H1 (cell line): Measurements from ENCODE around the gene VAV2. TPM values are rescaled to one million over a fixed set of nuclear protein-coding genes. Genes with fewer than 3 reads are reported as not detected.

Experiments
- CREB1 ChIP-seq: IDR thresholded peaks from 2 replicates; pipeline ENCODE4 v1.6.1; 2012; ENCODE audit warnings: inconsistent platforms
- FOSL1 ChIP-seq: IDR thresholded peaks from 2 replicates; pipeline ENCODE4 v1.6.1; 2011; ENCODE audit warnings: mild to moderate bottlenecking, low read depth, low read length, moderate library complexity; ENCODE audit not compliant: insufficient read depth
- HDAC6 ChIP-seq: IDR thresholded peaks from one replicate; pipeline ENCODE4 v1.7.1; 2012; ENCODE audit warnings: low read depth, mild to moderate bottlenecking, inconsistent platforms, low read length, moderate library complexity
- TAF1 ChIP-seq: IDR thresholded peaks from 2 replicates; pipeline ENCODE4 v1.6.1; 2011; ENCODE audit warnings: mild to moderate bottlenecking, low read depth, low read length
- TCF12 ChIP-seq: IDR thresholded peaks from 2 replicates; pipeline ENCODE4 v1.6.1; 2011; ENCODE audit warnings: low read depth, mild to moderate bottlenecking, low read length
- YY1 ChIP-seq: IDR thresholded peaks from 2 replicates; pipeline ENCODE4 v1.6.1; 2011; ENCODE audit warnings: low read depth, mild to moderate bottlenecking, low read length
- ZNF274 ChIP-seq: IDR thresholded peaks from 2 replicates; pipeline ENCODE4 v1.7.0; 2012; ENCODE audit warnings: low read length, borderline replicate concordance; ENCODE audit errors: extremely low read depth
- polyA plus RNA-seq, 7 experiments: library from polyadenylated mRNA; depleted of rRNA in 3 of 7; stranded (reverse) in 5 of 7; unstranded in 2 of 7; fragments of >200 nt in 5 of 7; fragments of 200-250 nt in 2 of 7; gene quantifications; 1 replicate in 5 of 7; 2 replicates in 1 of 7; 4 replicates in 1 of 7; pipeline versions ENCODE4 v1.2.1 to v1.2.3, GENCODE V29; 2011 to 2013; ENCODE audit warnings: missing spikeins in 2 of 7, mixed read lengths in 2 of 7
- total RNA-seq: library from RNA; stranded (reverse); fragmentation: NEBNext Ultra II Directional; extraction: Animal tissue kit (Norgen Biotek cat#: 25700); gene quantifications from 2 replicates; pipeline ENCODE4 v1.2.1, GENCODE V29; 2021
- TF ChIP-seq, protein P1 (sequence below): IDR thresholded peaks from 2 replicates; pipeline ENCODE4 v1.6.1; 2012; ENCODE audit warnings: low read length, inconsistent platforms

The VAV2 gene
- total and polyA plus RNA-seq, 2 of the 8 experiments (the other 6 are each of a cell fraction or from before 2014, with no cell fraction given) = 13.6 to 37.6 TPM

DNA sequence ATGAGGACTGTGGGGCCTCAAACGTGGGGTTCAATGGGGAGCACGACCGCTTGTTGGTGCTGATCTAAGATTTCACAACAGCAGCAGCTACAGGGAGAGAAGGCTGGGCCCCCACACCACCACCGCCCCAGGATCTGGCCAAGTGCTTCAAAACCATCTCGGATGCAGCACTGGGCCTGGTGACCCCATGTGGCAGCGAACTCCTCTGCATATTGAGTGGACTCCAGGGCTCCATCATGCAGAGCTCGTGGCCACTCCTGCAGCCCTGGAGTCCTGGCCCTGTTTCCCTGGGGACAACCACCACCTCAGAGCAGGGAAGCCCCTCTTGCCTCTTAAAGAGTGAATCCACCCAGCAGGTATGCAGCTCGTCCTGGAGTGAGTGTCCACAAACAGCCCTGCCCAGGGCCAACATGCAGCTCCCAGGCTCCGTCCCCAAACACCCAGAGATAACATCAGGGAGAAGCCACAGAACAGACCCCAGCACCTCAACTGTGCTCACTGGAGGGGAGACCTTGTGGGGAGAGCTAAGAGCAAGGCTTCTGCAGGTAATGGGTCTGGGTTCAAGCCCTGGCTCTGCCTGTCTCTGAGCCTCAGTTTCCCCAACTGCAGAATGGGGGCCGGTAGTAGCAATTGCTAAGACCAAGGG is 150.8 kb downstream of the VAV2 start (continued):
- TF ChIP-seq TAF1 (no peak), YY1 (no peak), TCF12 (no peak), ZNF274 (no peak), HDAC6 (no peak), FOSL1 (no peak), CREB1 (no peak)
- TF ChIP-seq, protein P1, sequence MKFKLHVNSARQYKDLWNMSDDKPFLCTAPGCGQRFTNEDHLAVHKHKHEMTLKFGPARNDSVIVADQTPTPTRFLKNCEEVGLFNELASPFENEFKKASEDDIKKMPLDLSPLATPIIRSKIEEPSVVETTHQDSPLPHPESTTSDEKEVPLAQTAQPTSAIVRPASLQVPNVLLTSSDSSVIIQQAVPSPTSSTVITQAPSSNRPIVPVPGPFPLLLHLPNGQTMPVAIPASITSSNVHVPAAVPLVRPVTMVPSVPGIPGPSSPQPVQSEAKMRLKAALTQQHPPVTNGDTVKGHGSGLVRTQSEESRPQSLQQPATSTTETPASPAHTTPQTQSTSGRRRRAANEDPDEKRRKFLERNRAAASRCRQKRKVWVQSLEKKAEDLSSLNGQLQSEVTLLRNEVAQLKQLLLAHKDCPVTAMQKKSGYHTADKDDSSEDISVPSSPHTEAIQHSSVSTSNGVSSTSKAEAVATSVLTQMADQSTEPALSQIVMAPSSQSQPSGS = no peak
